Endothelial cell of umbilical vein (primary cell): ENCODE measurements around the gene DAZAP2. TPM values are rescaled to one million over a fixed set of nuclear protein-coding genes. Genes with fewer than 3 reads are reported as not detected.

ENCODE experiments used
- BruUV-seq: library from RNA; stranded (reverse); fragments of 400-500 nt; replicated peaks from 2 replicates; lab custom pipeline; 2021; lab: Mats Ljungman, UMichigan
- CTCF ChIA-PET: fragments of 300-600, 350-600 bp; sonication (Branson Sonifier 250); formaldehyde crosslinking; loops from one replicate; lab custom pipeline; 2021; ENCODE audit warnings: antibody characterized with exemption, inconsistent platforms; lab: Charles Lee
- POLR2A ChIA-PET: fragments of 300-600, 350-600 bp; sonication (Branson Sonifier 250); formaldehyde crosslinking; loops from one replicate; lab custom pipeline; 2021; ENCODE audit warnings: antibody characterized with exemption, inconsistent platforms; lab: Charles Lee
- DNase-seq: peaks from one replicate; pipeline ENCODE4 v3.0.0-alpha.2; 2011; ENCODE audit warnings: low read depth, low spot score
- FAIRE-seq: peaks from 2 replicates; lab custom pipeline; 2011; peaks lifted over from hg19 to GRCh38; lab: Jason Lieb, UNC
- H2AFZ ChIP-seq: 2 replicates; pipeline ENCODE4 v1.6.0; 2012; ENCODE audit warnings: low read depth, low read length, control low read depth, inconsistent platforms
- H3K27ac ChIP-seq: 2 replicates; pipeline ENCODE4 v1.5.1; 2011; ENCODE audit warnings: low read depth, mild to moderate bottlenecking, control low read depth, low read length, moderate library complexity; ENCODE audit not compliant: insufficient read depth
- H3K27me3 ChIP-seq, 2 experiments: 2 replicates each; pipeline versions ENCODE4 v1.6.0 to v1.6.1; 2011; ENCODE audit warnings: low read length in 2 of 2, mixed read lengths in 1 of 2; ENCODE audit not compliant: control insufficient read depth in 2 of 2, insufficient read depth in 2 of 2
- H3K36me3 ChIP-seq, 2 experiments: 2 replicates in 1 of 2; 3 replicates in 1 of 2; pipeline ENCODE4 v1.5.1; 2011; ENCODE audit warnings: low read length in 2 of 2, mild to moderate bottlenecking in 1 of 2, moderate library complexity in 1 of 2; ENCODE audit not compliant: control insufficient read depth in 2 of 2, insufficient read depth in 2 of 2; ENCODE audit errors: extremely low read depth in 1 of 2
- H3K4me1 ChIP-seq: 3 replicates; pipeline ENCODE4 v1.5.1; 2011; ENCODE audit warnings: mild to moderate bottlenecking, low read length; ENCODE audit not compliant: control insufficient read depth, insufficient read depth; ENCODE audit errors: extremely low read depth
- H3K4me2 ChIP-seq: 2 replicates; pipeline ENCODE4 v1.6.1; 2011; ENCODE audit warnings: low read length, control low read depth, mixed read lengths; ENCODE audit not compliant: insufficient read depth
- H3K4me3 ChIP-seq, 3 experiments: fragments of 200-600 bp in 1 of 3; sonication (generic), shearing (Covaris generic) in 1 of 3; replicated peaks in 1 of 3; 2 replicates each; pipeline ENCODE4 v1.5.1; 2011 to 2016; ENCODE audit warnings: control low read depth in 3 of 3, low read length in 3 of 3, mild to moderate bottlenecking in 2 of 3, inconsistent platforms in 1 of 3, low read depth in 1 of 3, moderate library complexity in 1 of 3; ENCODE audit not compliant: insufficient read depth in 1 of 3
- H3K79me2 ChIP-seq: 2 replicates; pipeline ENCODE4 v1.6.0; 2012; ENCODE audit warnings: low read length, inconsistent platforms; ENCODE audit not compliant: control insufficient read depth, insufficient read depth
- H3K9ac ChIP-seq: replicated peaks from 2 replicates; pipeline ENCODE3; 2011; ENCODE audit warnings: low read length, control low read depth; ENCODE audit not compliant: insufficient read depth; ENCODE audit errors: extremely low read depth
- H3K9me1 ChIP-seq: replicated peaks from 3 replicates; pipeline ENCODE4 v1.6.0; 2011; ENCODE audit warnings: mild to moderate bottlenecking, low read length; ENCODE audit not compliant: control insufficient read depth, insufficient read depth; ENCODE audit errors: extremely low read depth
- H3K9me3 ChIP-seq: replicated peaks from 2 replicates; pipeline ENCODE4 v1.5.1; 2012; ENCODE audit warnings: low read length, inconsistent platforms; ENCODE audit not compliant: control insufficient read depth, insufficient read depth
- H4K20me1 ChIP-seq: replicated peaks from 2 replicates; pipeline ENCODE3; 2011; ENCODE audit warnings: mild to moderate bottlenecking, low read length; ENCODE audit not compliant: control insufficient read depth, insufficient read depth; ENCODE audit errors: extremely low read depth
- EZH2 ChIP-seq: IDR thresholded peaks from 2 replicates; pipeline ENCODE4 v1.6.1; 2012; ENCODE audit warnings: borderline replicate concordance, low read depth, mild to moderate bottlenecking, moderate library complexity, low read length, inconsistent platforms; ENCODE audit not compliant: severe bottlenecking
- FOS ChIP-seq: IDR thresholded peaks from 2 replicates; pipeline ENCODE4 v1.6.1; 2011; ENCODE audit warnings: mild to moderate bottlenecking, low read length, moderate library complexity, borderline replicate concordance; ENCODE audit not compliant: insufficient read depth
- GATA2 ChIP-seq: IDR thresholded peaks from 2 replicates; pipeline ENCODE4 v1.7.0; 2011; ENCODE audit warnings: low read depth, mild to moderate bottlenecking, moderate library complexity, mixed read lengths, low read length; ENCODE audit not compliant: insufficient read length, insufficient read depth
- JUN ChIP-seq: IDR thresholded peaks from 2 replicates; pipeline ENCODE4 v1.6.1; 2011; ENCODE audit warnings: borderline replicate concordance, low read depth; ENCODE audit not compliant: insufficient read length, insufficient read depth
- MYC ChIP-seq: IDR thresholded peaks from one replicate; pipeline ENCODE4 v1.6.1; 2011; ENCODE audit warnings: mild to moderate bottlenecking, low read depth, low read length
- POLR2A ChIP-seq: IDR thresholded peaks from 2 replicates; pipeline ENCODE4 v1.6.1; 2012; ENCODE audit warnings: low read depth, mild to moderate bottlenecking, control low read depth, low read length
- POLR2AphosphoS5 ChIP-seq: IDR thresholded peaks from 2 replicates; pipeline ENCODE4 v1.6.1; 2012; ENCODE audit warnings: low read depth, mild to moderate bottlenecking, control low read depth, low read length, moderate library complexity; ENCODE audit not compliant: insufficient read depth
- dilution Hi-C: fragments of 300-500 bp; cut with MboI; formaldehyde crosslinking; loops from one replicate; pipeline ENCODE4 v1.15.0; 2019; ENCODE audit warnings: low sequenced_read_pairs; ENCODE audit not compliant: extremely low pct_ligation_motif_present
- intact Hi-C: fragments of 100-400 bp; cut with micrococcal nuclease; formaldehyde crosslinking; loops from one replicate; pipeline ENCODE4 v1.10.0; 2022
- polyA plus RNA-seq, 4 experiments: library from polyadenylated mRNA; depleted of rRNA in 3 of 4; stranded (reverse) in 3 of 4; unstranded in 1 of 4; fragments of >200 nt; gene quantifications; 2 replicates each; pipeline versions ENCODE4 v1.2.1 to v1.2.3, GENCODE V29; 2011 to 2012; ENCODE audit warnings: missing spikeins in 1 of 4
- total RNA-seq: library from RNA; stranded (reverse); gene quantifications from 2 replicates; pipeline ENCODE4 v1.2.3, GENCODE V29; 2021
- TF ChIP-seq, protein P1 (sequence below), 2 donors: IDR thresholded peaks; 1 replicate in 1 of 2; 2 replicates in 1 of 2; pipeline ENCODE4 v1.5.1; 2011; ENCODE audit warnings: low read length in 2 of 2, mild to moderate bottlenecking in 2 of 2, moderate library complexity in 2 of 2, control low read depth in 1 of 2, inconsistent platforms in 1 of 2, low read depth in 1 of 2; ENCODE audit not compliant: insufficient read depth in 1 of 2; ENCODE audit errors: extremely low read depth in 1 of 2
- TF ChIP-seq, protein P2 (sequence below): IDR thresholded peaks from 2 replicates; pipeline ENCODE4 v1.6.1; 2011; ENCODE audit not compliant: insufficient read depth, insufficient read length

Gene DAZAP2
- total and polyA plus RNA-seq, 2 donors (not counting 3 experiments of a cell fraction or from before 2014, with no cell fraction given): 177 to 497 TPM

DNA sequence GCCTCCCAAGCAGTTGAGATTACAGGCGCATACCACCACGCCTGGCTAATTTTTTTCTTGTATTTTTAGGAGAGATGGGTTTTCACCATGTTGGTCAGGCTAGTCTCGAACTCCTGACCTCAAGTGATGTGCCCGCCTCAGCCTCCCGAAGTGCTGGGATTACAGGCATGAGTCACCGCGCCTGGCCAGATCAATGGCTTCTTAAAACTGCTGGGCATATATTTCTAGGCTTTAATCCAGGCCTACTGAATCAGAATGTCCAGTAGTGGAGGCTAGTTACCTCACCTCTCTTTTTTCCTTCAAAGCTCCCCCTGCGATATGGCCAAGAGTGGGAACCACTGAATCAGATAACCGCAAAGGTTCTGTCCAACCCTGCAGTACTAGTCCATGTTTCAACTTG, 37.8 kb upstream of the DAZAP2 start:
- no peak for DNase-seq
- Histone ChIP-seq H3K79me2 (no peaks in the 10 kb centered on the region), H3K9ac (no peak overlapping the region), H3K4me1 (no peaks in the 10 kb centered on the region), H2AFZ (no peak overlapping the region), H3K9me1 (no peaks in the 10 kb centered on the region), H3K9me3 (no peaks in the 10 kb centered on the region), H3K27me3 (no peaks in the 10 kb centered on the region), H3K4me2 (no peak overlapping the region), H4K20me1 (no peaks in the 10 kb centered on the region), H3K4me3 (no peak overlapping the region), H3K36me3 (no peaks in the 10 kb centered on the region), H3K27ac (no peak overlapping the region)
- BruUV-seq: no TSS peak
- FAIRE-seq: no peak
- intact Hi-C loops: no loop called here
- CTCF ChIA-PET: no interaction called here
- TF ChIP-seq JUN (no peak), POLR2AphosphoS5 (no peak), FOS (no peak), MYC (no peak), EZH2 (no peak)
- TF ChIP-seq, protein P1, sequence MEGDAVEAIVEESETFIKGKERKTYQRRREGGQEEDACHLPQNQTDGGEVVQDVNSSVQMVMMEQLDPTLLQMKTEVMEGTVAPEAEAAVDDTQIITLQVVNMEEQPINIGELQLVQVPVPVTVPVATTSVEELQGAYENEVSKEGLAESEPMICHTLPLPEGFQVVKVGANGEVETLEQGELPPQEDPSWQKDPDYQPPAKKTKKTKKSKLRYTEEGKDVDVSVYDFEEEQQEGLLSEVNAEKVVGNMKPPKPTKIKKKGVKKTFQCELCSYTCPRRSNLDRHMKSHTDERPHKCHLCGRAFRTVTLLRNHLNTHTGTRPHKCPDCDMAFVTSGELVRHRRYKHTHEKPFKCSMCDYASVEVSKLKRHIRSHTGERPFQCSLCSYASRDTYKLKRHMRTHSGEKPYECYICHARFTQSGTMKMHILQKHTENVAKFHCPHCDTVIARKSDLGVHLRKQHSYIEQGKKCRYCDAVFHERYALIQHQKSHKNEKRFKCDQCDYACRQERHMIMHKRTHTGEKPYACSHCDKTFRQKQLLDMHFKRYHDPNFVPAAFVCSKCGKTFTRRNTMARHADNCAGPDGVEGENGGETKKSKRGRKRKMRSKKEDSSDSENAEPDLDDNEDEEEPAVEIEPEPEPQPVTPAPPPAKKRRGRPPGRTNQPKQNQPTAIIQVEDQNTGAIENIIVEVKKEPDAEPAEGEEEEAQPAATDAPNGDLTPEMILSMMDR (IDR thresholded peaks at IDR 0.05; ENCODE audit: extremely low read depth in 1 of 2, insufficient read depth in 1 of 2, low read depth in 1 of 2, low read length in 2 of 2): no peak
- POLR2A ChIA-PET: no interaction called here
- dilution Hi-C loops: no loop called here

DNA sequence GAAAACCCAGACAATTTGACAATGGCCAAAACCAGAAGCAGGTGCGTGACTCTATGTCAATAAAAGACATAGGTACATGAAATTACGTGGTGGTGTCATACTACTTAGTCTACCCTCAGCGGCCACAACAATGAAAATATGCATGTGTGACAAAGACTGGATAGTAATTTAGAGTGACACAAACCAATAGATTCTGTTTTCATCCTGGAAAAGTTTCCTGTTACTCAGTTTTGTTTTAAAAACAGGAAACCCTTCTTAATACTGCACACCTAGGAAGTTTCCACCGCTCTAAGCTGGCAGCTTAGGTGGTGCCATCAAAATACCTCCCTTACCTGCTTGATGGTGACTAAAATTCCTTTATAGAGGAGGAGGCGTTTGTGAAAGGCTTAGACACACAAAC, 35.9 kb upstream of the DAZAP2 start:
- no peak for FAIRE-seq
- ChIA-PET CTCF (no interaction called here), POLR2A (no interaction called here)
- no peaks in the 10 kb centered on the region for H3K9me1 ChIP-seq
- intact Hi-C loops: no loop called here
- no peak for DNase-seq
- H3K36me3 ChIP-seq: no peaks in the 10 kb centered on the region
- no peak overlapping the region for H3K9ac ChIP-seq
- no peaks in the 10 kb centered on the region for H3K4me1 ChIP-seq
- no peaks in the 10 kb centered on the region for H3K9me3 ChIP-seq
- no peak overlapping the region for H3K4me2 ChIP-seq
- BruUV-seq: no TSS peak
- no peaks in the 10 kb centered on the region for H3K27me3 ChIP-seq
- no peak overlapping the region for H3K27ac ChIP-seq
- TF ChIP-seq POLR2A: no peak
- TF ChIP-seq EZH2: no peak
- TF ChIP-seq, protein P1 (IDR thresholded peaks at IDR 0.05; ENCODE audit: extremely low read depth in 1 of 2, insufficient read depth in 1 of 2, low read depth in 1 of 2, low read length in 2 of 2): no peak
- TF ChIP-seq MYC: no peak
- TF ChIP-seq GATA2: no peak
- TF ChIP-seq, protein P2, sequence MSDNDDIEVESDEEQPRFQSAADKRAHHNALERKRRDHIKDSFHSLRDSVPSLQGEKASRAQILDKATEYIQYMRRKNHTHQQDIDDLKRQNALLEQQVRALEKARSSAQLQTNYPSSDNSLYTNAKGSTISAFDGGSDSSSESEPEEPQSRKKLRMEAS: no peak
- TF ChIP-seq FOS: no peak
- no peak for TF ChIP-seq JUN
- no peak for TF ChIP-seq POLR2AphosphoS5
- H3K4me3 ChIP-seq: no peak overlapping the region
- dilution Hi-C loops: no loop called here
- no peaks in the 10 kb centered on the region for H3K79me2 ChIP-seq
- H2AFZ ChIP-seq: no peak overlapping the region
- H4K20me1 ChIP-seq: no peaks in the 10 kb centered on the region
